Astrocyte of the spinal cord (primary cell): ENCODE results near the gene SNAPC4.
"Not testable (repeated sequence)": the region's sequence is repeated elsewhere in the genome, so short reads cannot be mapped to it uniquely, and the experiment has no call there.

Source experiments
- DNase-seq: peaks from one replicate; pipeline ENCODE4 v3.0.0; 2011; ENCODE audit warnings: low read depth, low spot score
- H3K4me3 ChIP-seq: 2 replicates; pipeline ENCODE4 v1.5.1; 2011; ENCODE audit warnings: low read depth, mild to moderate bottlenecking, low read length, moderate library complexity
- in situ Hi-C: cut with HindIII; loops from 2 replicates; pipeline ENCODE4 v1.10.0; 2017; ENCODE audit warnings: low sequenced_read_pairs
- TF ChIP-seq, protein P1 (sequence below): IDR thresholded peaks from 2 replicates; pipeline ENCODE4 v1.5.1; 2012; ENCODE audit warnings: low read depth, mild to moderate bottlenecking, low read length, inconsistent platforms

SNAPC4 gene

DNA sequence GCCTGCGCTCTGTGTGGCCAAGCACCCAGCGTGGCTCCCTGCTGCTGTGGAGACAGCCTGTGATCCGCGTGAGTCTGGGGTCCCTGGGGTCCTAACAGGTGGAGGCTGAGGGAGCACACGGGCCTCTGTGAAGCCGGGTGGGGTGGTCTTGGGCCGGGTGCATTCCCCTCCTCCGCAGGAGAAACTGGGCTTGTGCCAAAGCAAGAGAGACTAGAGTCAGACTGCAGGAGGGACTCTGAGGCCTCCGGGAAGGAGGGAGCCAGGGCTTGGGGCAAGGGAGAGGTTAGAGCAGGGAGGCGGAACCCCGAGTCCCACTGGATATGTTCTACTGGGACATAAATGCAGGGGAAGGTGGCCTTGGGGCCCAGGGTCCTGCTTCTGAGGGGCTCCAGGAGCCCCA, 46.9 kb downstream of the SNAPC4 start:
- no peak overlapping the region for H3K4me3 ChIP-seq
- TF ChIP-seq, protein P1, sequence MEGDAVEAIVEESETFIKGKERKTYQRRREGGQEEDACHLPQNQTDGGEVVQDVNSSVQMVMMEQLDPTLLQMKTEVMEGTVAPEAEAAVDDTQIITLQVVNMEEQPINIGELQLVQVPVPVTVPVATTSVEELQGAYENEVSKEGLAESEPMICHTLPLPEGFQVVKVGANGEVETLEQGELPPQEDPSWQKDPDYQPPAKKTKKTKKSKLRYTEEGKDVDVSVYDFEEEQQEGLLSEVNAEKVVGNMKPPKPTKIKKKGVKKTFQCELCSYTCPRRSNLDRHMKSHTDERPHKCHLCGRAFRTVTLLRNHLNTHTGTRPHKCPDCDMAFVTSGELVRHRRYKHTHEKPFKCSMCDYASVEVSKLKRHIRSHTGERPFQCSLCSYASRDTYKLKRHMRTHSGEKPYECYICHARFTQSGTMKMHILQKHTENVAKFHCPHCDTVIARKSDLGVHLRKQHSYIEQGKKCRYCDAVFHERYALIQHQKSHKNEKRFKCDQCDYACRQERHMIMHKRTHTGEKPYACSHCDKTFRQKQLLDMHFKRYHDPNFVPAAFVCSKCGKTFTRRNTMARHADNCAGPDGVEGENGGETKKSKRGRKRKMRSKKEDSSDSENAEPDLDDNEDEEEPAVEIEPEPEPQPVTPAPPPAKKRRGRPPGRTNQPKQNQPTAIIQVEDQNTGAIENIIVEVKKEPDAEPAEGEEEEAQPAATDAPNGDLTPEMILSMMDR, result no peak
- no peak for DNase-seq
- in situ Hi-C loops, result no loop called here

- H3K4me3 ChIP-seq, result no peak overlapping the region
- no peak for DNase-seq
- in situ Hi-C loops, result no loop called here
- TF ChIP-seq, protein P1, result no peak
Observed at GRCh38 chr9:136352682-136353081, 47.3 kb downstream of the SNAPC4 start.

DNA sequence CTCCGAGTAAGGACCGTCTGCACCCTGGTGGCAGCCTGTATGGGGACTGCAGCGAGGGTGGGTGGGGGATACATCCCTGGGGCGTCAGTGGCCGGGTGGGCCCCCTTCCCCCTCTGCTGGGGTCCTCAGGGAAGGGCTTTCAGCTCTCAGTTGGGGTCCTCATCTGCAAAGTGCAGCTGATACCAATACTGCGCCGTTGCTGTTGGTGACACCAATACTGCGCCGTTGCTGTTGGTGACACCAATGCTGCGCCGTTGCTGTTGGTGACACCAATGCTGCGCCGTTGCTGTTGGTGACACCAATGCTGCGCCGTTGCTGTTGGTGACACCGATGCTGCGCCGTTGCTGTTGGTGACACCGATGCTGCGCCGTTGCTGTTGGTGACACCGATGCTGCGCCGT, 48.1 kb downstream of the SNAPC4 start:
- DNase-seq, in situ Hi-C loops, H3K4me3 ChIP-seq: not testable (repeated sequence)

DNA sequence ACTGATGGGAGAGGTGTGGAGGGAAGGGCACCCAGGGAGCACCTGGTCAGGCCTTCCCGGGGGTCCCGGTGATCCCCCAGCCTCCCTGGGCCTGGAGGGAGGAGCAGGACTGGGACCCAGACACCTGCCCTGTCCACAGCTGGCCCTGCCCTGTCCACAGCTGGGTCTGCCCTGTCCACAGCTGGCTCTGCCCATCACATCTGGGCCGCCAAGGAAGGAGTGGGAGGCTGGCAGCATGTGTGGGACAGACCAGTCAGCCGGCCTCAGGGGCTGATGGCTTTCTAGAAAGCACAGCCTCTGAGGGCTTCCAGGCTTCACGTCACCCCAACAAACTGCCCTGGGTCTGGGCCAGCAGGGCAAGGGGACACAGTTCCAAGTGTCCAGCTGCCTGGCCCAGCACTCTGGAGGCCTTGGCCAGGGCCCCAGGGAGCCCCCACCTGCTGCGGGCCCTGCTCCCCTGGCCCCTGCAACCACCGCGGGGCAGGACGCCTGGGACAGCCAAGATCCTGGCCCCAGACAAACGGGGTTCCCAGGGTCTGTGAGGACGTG, 48.6 kb downstream of the SNAPC4 start:
- TF ChIP-seq, protein P1, result no peak

More for the DNA sequence above, 48.6 kb downstream of the SNAPC4 start:
- H3K4me3 ChIP-seq, result no peak overlapping the region
- in situ Hi-C loops, result no loop called here
- DNase-seq, result no peak
